BJ (cell line): ENCODE measurements around the gene LINGO1. TPM values are rescaled to one million over a fixed set of nuclear protein-coding genes. Genes with fewer than 3 reads are reported as not detected.

Experiments used
- CTCF ChIA-PET: fragments of 350-600 bp; formaldehyde crosslinking; extraction: SDS; loops from one replicate; lab custom pipeline; 2021; ENCODE audit warnings: antibody characterized with exemption, inconsistent platforms; lab: Yijun Ruan, JAX
- POLR2A ChIA-PET: fragments of 300-600 bp; sonication (Branson Sonifier 250); formaldehyde crosslinking; extraction: SDS; loops from one replicate; lab custom pipeline; 2021; ENCODE audit warnings: antibody characterized with exemption; lab: Charles Lee
- DNase-seq: peaks from one replicate; pipeline ENCODE4 v3.0.0-alpha.2; 2011; ENCODE audit warnings: low read depth
- H3K27me3 ChIP-seq: 2 replicates; pipeline ENCODE4 v1.6.0; 2011; ENCODE audit warnings: low read length; ENCODE audit not compliant: control insufficient read depth, insufficient read depth
- H3K36me3 ChIP-seq: 2 replicates; pipeline ENCODE4 v1.5.1; 2011; ENCODE audit warnings: low read length; ENCODE audit not compliant: control insufficient read depth, insufficient read depth
- H3K4me3 ChIP-seq: 2 replicates; pipeline ENCODE4 v1.5.1; 2011; ENCODE audit warnings: low read depth, mild to moderate bottlenecking, control low read depth, low read length
- CTCF ChIP-seq: IDR thresholded peaks from 2 replicates; pipeline ENCODE4 v1.5.1; 2011; ENCODE audit warnings: low read depth, mild to moderate bottlenecking, control low read depth, inconsistent platforms, low read length, moderate library complexity; ENCODE audit not compliant: insufficient read depth
- polyA plus RNA-seq: library from polyadenylated mRNA; depleted of rRNA; stranded (reverse); fragments of >200 nt; gene quantifications from 2 replicates; pipeline ENCODE4 v1.2.3, GENCODE V29; 2011

Gene LINGO1
- polyA plus RNA-seq, 1 experiment: not detected

- H3K27me3 ChIP-seq: peaks cover 6% of the 10 kb centered on the region
- ChIA-PET POLR2A (interaction anchor here (0.6 kb wide), 1 partner anchor 466 kb away, joined by 9 read pairs; no protein-coding TSS in a partner anchor), CTCF (no interaction called here)
- no peak for TF ChIP-seq CTCF
- H3K4me3 ChIP-seq: no peak overlapping the region
- no peaks in the 10 kb centered on the region for H3K36me3 ChIP-seq
- DNase-seq: no peak
Observed at GRCh38 chr15:77569729-77570125, 63.0 kb downstream of the LINGO1 start.

- TF ChIP-seq CTCF: no peak
- ChIA-PET CTCF (interaction anchor here (0.7 to 1.1 kb wide), 2 partner anchors 8 to 534 kb away, joined by 3 to 4 read pairs; no protein-coding TSS in a partner anchor), POLR2A (interaction anchor here (0.6 kb wide), 1 partner anchor 466 kb away, joined by 9 read pairs; no protein-coding TSS in a partner anchor)
- H3K4me3 ChIP-seq: no peak overlapping the region
- H3K27me3 ChIP-seq: peaks cover 3% of the 10 kb centered on the region
- DNase-seq: no peak
- H3K36me3 ChIP-seq: no peaks in the 10 kb centered on the region
Observed at GRCh38 chr15:77568973-77569728, 63.6 kb downstream of the LINGO1 start.

GRCh38 chr15:77568014-77568972 is 64.4 kb downstream of the LINGO1 start:
- DNase-seq: no peak
- no peak for TF ChIP-seq CTCF
- no peak overlapping the region for H3K4me3 ChIP-seq
- peaks cover 1% of the 10 kb centered on the region for H3K27me3 ChIP-seq
- H3K36me3 ChIP-seq: no peaks in the 10 kb centered on the region
- CTCF ChIA-PET: interaction anchor here (0.6 to 1.2 kb wide), 4 partner anchors 9 to 533 kb away, joined by 3 to 4 read pairs (median 4); no protein-coding TSS in a partner anchor
- POLR2A ChIA-PET: no interaction called here

GRCh38 chr15:77567202-77567601 is 65.5 kb downstream of the LINGO1 start:
- Histone ChIP-seq H3K36me3 (no peaks in the 10 kb centered on the region), H3K4me3 (no peak overlapping the region), H3K27me3 (peaks cover 1% of the 10 kb centered on the region)
- CTCF ChIA-PET: interaction anchor here (1.2 kb wide), 1 partner anchor 13 kb away, joined by 4 read pairs; no protein-coding TSS in a partner anchor
- TF ChIP-seq CTCF: no peak
- POLR2A ChIA-PET: no interaction called here
- DNase-seq: no peak

- TF ChIP-seq CTCF: no peak
- CTCF ChIA-PET: interaction anchor here (1.6 kb wide), 1 partner anchor 23 kb away, joined by 3 read pairs; no protein-coding TSS in a partner anchor
- POLR2A ChIA-PET: no interaction called here
- Histone ChIP-seq H3K36me3 (no peaks in the 10 kb centered on the region), H3K27me3 (peaks cover 1% of the 10 kb centered on the region), H3K4me3 (no peak overlapping the region)
- DNase-seq: no peak
Observed at GRCh38 chr15:77566092-77566491, 66.6 kb downstream of the LINGO1 start.
